ENCODE data around the gene KCTD16.

KCTD16 gene

GRCh38 chr5:144522698-144523097 is 352.0 kb downstream of the KCTD16 start:
- Histone ChIP-seq H3K27ac (ENCODE audit: insufficient read depth, low read length, poor library complexity, severe bottlenecking) (no peak overlapping the region), H3K27me3 (replicated peaks; ENCODE audit: control insufficient read depth, insufficient read depth, low read length, poor library complexity, severe bottlenecking) (no peaks in the 10 kb centered on the region), H3K4me1 (ENCODE audit: control insufficient read depth, insufficient read depth, low read length, poor library complexity, severe bottlenecking) (no peaks in the 10 kb centered on the region), H3K9me3 (ENCODE audit: control insufficient read depth, low read length) (no peaks in the 10 kb centered on the region), H3K36me3 (ENCODE audit: control insufficient read depth, insufficient read depth, low read length) (no peaks in the 10 kb centered on the region), H3K4me3 (ENCODE audit: insufficient read depth, low read depth, low read length, poor library complexity, severe bottlenecking) (no peak overlapping the region)
- no peak for DNase-seq

DNA sequence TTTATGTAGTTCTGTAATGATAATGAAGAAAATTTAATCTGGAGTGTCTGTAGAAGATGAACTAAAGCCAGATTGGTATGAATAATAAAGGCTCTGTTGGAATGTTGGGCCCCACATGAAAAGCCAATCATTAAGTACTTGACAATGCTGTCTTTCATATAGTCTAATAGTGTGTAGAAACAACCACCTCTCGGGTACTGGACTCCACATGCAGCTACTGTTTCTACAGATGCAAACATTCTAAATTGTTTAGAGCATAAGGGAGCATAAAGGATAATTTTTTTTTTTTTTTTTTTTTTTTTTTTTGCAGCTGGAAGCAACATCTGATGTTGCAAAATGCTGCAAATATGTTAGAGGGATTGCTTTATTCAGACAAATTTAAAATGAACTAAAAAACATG is 354.3 kb downstream of the KCTD16 start:
- DNase-seq: no peak
- Histone ChIP-seq H3K4me3 (ENCODE audit: insufficient read depth, low read depth, low read length, poor library complexity, severe bottlenecking) (no peak overlapping the region), H3K36me3 (ENCODE audit: control insufficient read depth, insufficient read depth, low read length) (no peaks in the 10 kb centered on the region), H3K4me1 (ENCODE audit: control insufficient read depth, insufficient read depth, low read length, poor library complexity, severe bottlenecking) (no peaks in the 10 kb centered on the region), H3K9me3 (ENCODE audit: control insufficient read depth, low read length) (no peaks in the 10 kb centered on the region), H3K27ac (ENCODE audit: insufficient read depth, low read length, poor library complexity, severe bottlenecking) (no peak overlapping the region), H3K27me3 (replicated peaks; ENCODE audit: control insufficient read depth, insufficient read depth, low read length, poor library complexity, severe bottlenecking) (no peaks in the 10 kb centered on the region)

DNA sequence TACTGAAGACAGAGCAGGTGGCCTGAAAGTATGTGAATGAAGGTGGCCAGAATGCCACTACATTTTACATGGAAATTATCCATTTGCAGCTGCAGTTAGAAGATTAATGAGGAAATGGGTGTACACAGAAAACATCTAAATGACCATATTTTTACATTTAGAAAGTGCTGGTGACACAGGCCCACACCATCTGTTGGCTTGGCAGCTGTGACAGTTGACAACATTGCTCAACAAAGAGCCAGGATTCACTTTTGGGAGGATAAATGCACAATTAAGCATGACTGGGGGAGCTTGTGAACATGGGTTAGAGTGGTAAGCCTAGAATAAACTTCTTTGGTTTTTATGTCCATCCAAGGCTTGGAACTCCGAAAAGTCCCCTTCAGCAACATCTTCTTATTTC is 360.5 kb downstream of the KCTD16 start:
- Histone ChIP-seq H3K27ac (ENCODE audit: insufficient read depth, low read length, poor library complexity, severe bottlenecking) (no peak overlapping the region), H3K36me3 (ENCODE audit: control insufficient read depth, insufficient read depth, low read length) (no peaks in the 10 kb centered on the region), H3K4me3 (ENCODE audit: insufficient read depth, low read depth, low read length, poor library complexity, severe bottlenecking) (no peak overlapping the region), H3K9me3 (ENCODE audit: control insufficient read depth, low read length) (no peaks in the 10 kb centered on the region), H3K4me1 (ENCODE audit: control insufficient read depth, insufficient read depth, low read length, poor library complexity, severe bottlenecking) (no peaks in the 10 kb centered on the region), H3K27me3 (replicated peaks; ENCODE audit: control insufficient read depth, insufficient read depth, low read length, poor library complexity, severe bottlenecking) (no peaks in the 10 kb centered on the region)
- DNase-seq: no peak
